HL-60/S4 treated with phorbol 12-myristate 13-acetate at 8.2 ng/mL for 4 days and 3 days (cell line): ENCODE data around the gene ITGBL1.

Experiments used
- in situ Hi-C: fragments of 300-500 bp; cut with MboI; formaldehyde crosslinking; loops from 2 replicates; pipeline ENCODE4 v1.15.0; 2022; ENCODE audit warnings: low sequenced_read_pairs

The ITGBL1 gene

DNA sequence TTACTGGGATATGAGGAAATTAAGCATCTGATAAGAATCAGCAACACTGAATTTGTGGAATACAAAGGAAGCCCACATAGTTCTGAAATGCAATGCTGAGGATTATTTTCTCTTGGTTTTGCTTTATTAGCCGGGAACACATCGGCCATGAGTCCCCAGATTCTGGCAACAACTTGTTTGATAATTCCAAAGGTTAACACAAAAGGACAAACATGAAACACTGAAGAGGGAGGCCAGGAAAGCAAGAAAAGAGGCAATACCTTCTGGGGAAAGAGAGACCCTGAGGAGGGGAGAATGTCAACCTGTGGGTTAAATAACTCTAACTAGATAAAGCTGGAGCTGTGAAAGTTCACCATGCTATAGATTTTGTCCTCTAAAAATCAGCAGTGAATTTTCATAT, 285.9 kb downstream of the ITGBL1 start:
- in situ Hi-C loops, result no loop called here

DNA sequence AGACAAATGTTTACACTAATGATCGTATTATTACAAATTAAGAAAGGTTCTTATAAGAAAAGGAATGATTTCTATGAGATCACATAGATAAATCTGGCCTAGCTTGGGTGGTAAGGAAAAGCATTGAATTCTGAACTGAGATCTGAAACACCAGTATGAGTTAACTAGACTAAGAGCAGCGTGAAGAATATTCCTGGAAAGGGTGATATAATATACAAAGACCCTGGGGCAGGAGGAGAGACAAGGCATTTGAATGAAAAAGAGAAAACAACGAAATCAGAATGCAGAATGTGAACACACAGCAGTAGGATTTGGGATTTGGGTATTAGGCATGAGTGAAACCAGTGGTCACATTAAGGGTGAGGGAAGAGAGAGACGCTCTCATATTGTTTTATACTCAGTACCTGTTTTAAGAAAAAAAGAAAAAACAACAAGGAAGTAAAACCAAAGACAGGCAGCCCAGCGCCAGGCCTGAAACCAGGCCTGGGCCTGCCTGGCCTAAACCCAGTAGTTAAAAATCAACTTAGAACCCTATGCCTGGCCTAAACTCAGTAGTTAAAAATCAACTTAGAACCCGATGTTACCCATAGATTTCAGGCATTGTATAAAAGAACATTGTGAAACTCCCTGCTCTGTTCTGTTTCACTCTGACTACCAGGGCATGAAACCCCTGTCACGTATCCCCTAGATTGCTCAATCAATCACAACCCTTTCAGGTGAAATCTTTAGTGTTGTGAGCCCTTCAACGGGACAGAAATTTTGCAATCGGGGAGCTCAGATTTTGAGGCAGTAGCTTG, 287.1 kb downstream of the ITGBL1 start:
- in situ Hi-C loops, result no loop called here

DNA sequence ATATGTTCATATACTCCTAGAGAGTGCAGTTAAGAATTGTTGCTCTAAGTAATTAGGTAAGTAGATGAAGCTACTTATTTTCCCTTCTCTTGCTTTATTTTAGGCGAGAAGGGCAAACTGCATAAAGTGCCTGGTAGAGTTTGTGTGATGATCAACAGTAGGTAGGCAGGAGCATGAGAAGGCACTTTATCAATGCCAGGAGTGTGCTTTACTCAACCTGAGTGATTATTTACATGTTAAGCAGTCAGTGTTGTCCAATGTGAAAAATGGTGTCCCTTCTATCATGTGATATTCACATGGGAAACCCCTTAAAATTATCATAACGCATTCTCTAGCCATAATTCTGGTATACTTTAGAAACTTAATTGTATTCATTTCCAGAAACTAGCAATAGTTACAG, 294.0 kb downstream of the ITGBL1 start:
- in situ Hi-C loops, result no loop called here

DNA sequence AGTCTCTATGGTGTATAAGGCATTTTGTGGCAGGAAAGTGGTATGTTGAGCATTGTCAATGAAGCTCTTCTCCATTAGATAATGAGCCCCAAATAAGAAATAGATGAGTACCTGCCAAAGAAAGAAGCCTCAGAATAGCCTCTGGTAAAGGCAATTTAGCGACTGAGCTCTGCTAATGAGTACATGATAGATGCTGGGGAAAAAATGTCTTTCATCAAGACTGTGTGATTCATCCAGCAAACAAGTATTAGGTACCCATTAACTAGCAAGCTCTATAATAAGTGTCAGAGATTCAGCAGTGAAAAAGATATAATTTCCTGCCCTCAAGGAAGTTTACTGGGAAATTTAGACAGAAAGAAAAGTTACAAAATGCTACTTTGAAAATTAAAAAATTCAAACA, 294.6 kb downstream of the ITGBL1 start:
- in situ Hi-C loops, result no loop called here

DNA sequence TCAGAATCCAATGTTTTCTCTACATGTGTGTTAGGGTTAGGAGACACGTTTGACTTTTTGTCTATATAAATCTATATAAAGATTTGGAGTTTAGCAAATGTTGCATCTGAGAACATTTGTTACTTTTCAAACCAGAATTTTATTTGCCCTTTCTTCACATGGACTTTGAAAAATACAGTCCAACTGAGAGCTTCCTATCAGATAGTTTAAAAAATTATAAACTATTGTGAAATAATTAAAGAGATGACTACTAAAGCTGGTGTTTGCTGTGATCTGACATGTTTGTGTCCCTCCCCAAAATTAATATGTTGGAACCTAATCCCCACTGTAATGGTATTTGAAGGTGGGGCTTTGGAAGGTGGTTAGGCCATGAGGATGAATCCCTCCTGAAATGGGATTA, 297.1 kb downstream of the ITGBL1 start:
- in situ Hi-C loops, result no loop called here

DNA sequence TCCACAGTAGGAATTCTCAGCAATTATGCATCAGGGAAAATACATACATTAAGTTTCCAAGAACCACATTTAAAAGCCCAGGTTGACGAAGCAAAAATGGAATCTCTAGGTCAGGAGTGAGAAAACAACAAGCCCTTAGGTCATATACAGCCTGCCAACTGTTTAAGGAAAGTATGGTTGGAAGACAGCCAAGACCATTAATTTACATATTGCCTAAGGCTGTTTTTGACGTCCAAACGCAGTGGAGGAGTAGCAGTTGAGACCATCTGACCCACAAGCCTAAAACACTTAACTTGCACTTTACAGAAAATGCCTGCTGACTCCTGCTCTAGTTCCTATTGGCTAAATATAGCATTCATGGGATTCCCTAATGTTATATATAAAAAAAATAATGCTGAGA, 299.0 kb downstream of the ITGBL1 start:
- in situ Hi-C loops, result no loop called here

DNA sequence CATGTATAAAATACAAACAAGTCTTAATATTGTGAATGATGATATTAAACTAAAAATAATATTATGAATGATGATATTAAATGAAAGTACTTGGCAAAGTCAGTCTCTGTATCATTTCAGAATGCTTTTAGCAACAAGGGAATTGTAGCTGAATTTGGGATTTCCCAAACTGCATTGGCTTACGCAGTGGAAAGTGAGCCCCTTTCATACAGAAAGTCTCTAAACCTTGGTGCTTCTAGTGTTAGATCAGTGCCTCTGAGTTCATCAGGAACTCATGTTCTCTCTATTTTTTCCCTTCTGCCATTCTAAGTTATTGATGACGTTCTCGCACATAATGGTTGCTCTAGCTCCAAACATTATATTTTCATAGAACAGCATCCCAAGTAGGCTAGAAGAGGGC, 300.0 kb downstream of the ITGBL1 start:
- in situ Hi-C loops, result no loop called here

DNA sequence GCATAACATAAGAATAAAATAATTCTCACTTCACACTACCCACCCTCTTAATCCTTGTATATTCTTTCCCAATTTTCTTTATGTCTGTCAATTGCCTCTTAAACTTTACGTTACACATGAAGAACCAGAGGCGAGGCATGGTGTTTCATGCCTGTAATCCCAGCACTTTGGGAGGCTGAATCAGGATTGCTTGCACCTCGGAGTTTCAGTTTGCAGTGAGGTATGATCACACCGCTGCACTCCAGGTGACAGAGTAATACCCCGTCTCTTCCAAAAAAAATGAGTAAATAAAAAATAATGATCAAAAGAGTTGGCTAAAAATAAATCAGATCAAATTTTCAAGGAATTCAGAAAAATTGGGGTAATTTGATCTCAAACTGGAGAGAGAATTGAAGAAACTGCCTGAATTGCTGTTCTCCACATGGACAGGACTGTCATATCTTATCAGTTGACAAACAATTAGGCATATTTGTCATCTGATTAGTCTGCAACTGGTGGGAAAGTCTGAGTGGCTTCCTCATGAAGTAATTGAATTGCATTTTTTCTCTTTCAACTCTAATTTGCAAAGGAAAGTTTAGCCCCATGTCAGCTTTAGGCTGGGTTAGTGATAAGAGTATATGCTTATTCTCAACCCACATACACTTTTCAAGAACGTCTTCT, 302.9 kb downstream of the ITGBL1 start:
- in situ Hi-C loops, result no loop called here

DNA sequence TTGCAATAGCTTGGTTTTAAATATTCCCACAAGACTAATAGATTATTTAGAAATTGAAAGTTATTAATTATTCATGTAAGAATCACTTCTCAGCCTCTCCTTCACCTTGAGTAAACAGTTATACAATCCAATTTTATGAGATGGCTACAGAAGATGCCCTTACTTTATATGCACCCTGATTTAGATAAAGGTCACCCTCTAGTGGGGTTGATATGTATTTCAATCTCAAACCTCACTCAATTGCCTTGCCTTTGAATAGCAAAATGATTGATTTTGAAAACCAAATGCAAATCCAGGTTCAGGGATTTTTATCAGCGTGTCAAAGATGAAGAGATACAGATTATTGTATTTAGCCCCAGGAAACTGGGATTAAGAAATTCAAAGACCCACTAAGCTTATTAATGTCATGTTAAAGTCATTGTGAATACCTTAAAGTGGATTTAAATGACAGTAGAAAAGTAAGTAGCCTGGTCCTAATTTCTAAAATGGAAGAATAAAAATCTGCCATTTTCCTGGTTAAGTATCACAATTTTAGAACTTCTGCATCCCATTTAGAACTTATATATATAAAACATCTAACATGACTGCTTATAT, 305.1 kb downstream of the ITGBL1 start:
- in situ Hi-C loops, result no loop called here

DNA sequence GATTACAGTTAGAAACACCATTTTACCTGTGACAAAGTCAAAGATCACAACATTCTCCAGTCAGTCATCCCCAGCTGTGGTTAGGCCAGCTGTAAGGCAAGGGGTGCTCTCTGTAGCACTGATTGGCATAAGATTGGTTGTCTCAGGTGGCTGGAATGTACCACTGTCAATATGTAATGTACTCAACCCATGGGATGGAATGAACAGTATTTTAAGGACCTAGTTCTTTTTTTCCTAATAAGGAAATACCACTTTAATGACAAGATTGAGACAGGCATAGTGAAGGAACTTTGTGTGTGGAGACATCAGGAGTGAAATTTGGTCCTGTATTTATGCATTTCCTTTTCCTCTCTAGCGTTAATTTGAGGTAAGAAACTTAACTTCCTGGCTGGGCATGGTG, 310.7 kb downstream of the ITGBL1 start:
- in situ Hi-C loops, result no loop called here
